B cell (primary cell): Measurements from ENCODE around the gene PDE4DIP. TPM values are rescaled to one million over a fixed set of nuclear protein-coding genes. Genes with fewer than 3 reads are reported as not detected.
"Not testable (repeated sequence)": the region's sequence is repeated elsewhere in the genome, so short reads cannot be mapped to it uniquely, and the experiment has no call there.

Experiments
- ATAC-seq: fragments of 200-7000 bp; cut with Tn5 transposase; one replicate; pipeline ENCODE4 v1.10.0; 2021; ENCODE audit warnings: low read depth, mild to moderate bottlenecking, moderate number of reproducible peaks, moderate library complexity
- CTCF ChIA-PET: fragments of 350-600 bp; sonication (Branson Sonifier 250); formaldehyde crosslinking; loops from one replicate; lab custom pipeline; 2021; ENCODE audit warnings: antibody characterized with exemption, inconsistent platforms; lab: Charles Lee
- POLR2A ChIA-PET: fragments of 350-600 bp; sonication (Branson Sonifier 250); formaldehyde crosslinking; loops from one replicate; lab custom pipeline; 2021; ENCODE audit warnings: antibody characterized with exemption; lab: Charles Lee
- DNase-seq: peaks from one replicate; pipeline ENCODE4 v3.0.0; 2013
- H2AFZ ChIP-seq: 2 replicates; pipeline ENCODE4 v1.6.1; 2012; ENCODE audit warnings: mild to moderate bottlenecking, low read depth, low read length; ENCODE audit not compliant: insufficient read depth, poor library complexity, severe bottlenecking
- H3K27ac ChIP-seq, 2 donors: 1 replicate in 1 of 2; 2 replicates in 1 of 2; pipeline ENCODE4 v1.5.1; 2012 to 2013; ENCODE audit warnings: low read length in 2 of 2, mild to moderate bottlenecking in 2 of 2, moderate library complexity in 1 of 2
- H3K27me3 ChIP-seq, 4 experiments: fragments of 200-600 bp in 1 of 4; sonication (generic) in 1 of 4; replicated peaks in 1 of 4; 1 replicate in 2 of 4; 2 replicates in 2 of 4; pipeline versions ENCODE4 v1.6.1 to v1.7.0; 2013 to 2016; ENCODE audit warnings: low read length in 3 of 4, mild to moderate bottlenecking in 2 of 4, mixed read lengths in 1 of 4, moderate library complexity in 1 of 4; ENCODE audit not compliant: insufficient read depth in 4 of 4, control insufficient read depth in 3 of 4; ENCODE audit errors: control extremely low read depth in 1 of 4
- H3K36me3 ChIP-seq, 2 experiments: replicated peaks in 1 of 2; 1 replicate in 1 of 2; 2 replicates in 1 of 2; pipeline versions ENCODE4 v1.6.1 to v1.7.1; 2013; ENCODE audit warnings: low read length in 1 of 2; ENCODE audit not compliant: insufficient read depth in 2 of 2, control insufficient read depth in 1 of 2; ENCODE audit errors: control extremely low read depth in 1 of 2, extremely low read depth in 1 of 2
- H3K4me1 ChIP-seq, 2 donors: fragments of 200-600 bp in 1 of 2; sonication (generic) in 1 of 2; 1 replicate in 1 of 2; 2 replicates in 1 of 2; pipeline versions ENCODE4 v1.5.1 to v1.6.1; 2013 to 2017; ENCODE audit warnings: low read length in 2 of 2; ENCODE audit not compliant: control insufficient read depth in 2 of 2, insufficient read depth in 2 of 2
- H3K4me2 ChIP-seq: replicated peaks from 2 replicates; pipeline ENCODE3; 2012; ENCODE audit warnings: mild to moderate bottlenecking, low read depth, low read length; ENCODE audit not compliant: poor library complexity, severe bottlenecking
- H3K4me3 ChIP-seq, 5 experiments: fragments of 200-600 bp in 1 of 5; sonication (generic) in 1 of 5; 1 replicate in 3 of 5; 2 replicates in 2 of 5; pipeline versions ENCODE4 v1.5.1 to v1.7.0; 2011 to 2016; ENCODE audit warnings: low read length in 4 of 5, mild to moderate bottlenecking in 4 of 5, low read depth in 2 of 5, control low read depth in 1 of 5, moderate library complexity in 1 of 5; ENCODE audit not compliant: insufficient read depth in 1 of 5; ENCODE audit errors: control extremely low read depth in 1 of 5, extremely low read depth in 1 of 5
- H3K79me2 ChIP-seq: fragments of 200-600 bp; sonication (generic); one replicate; pipeline ENCODE4 v1.6.0; 2016; ENCODE audit warnings: low read length; ENCODE audit not compliant: control insufficient read depth, insufficient read depth
- H3K9ac ChIP-seq: fragments of 200-600 bp; sonication (generic); 2 replicates; pipeline ENCODE4 v1.6.1; 2017; ENCODE audit warnings: mild to moderate bottlenecking, low read length, moderate library complexity
- H3K9me3 ChIP-seq, 3 donors: one replicate each; pipeline versions ENCODE4 v1.6.1 to v1.7.1; 2013; ENCODE audit warnings: low read length in 2 of 3; ENCODE audit not compliant: control insufficient read depth in 2 of 3, insufficient read depth in 1 of 3; ENCODE audit errors: control extremely low read depth in 1 of 3
- H4K20me1 ChIP-seq: 2 replicates; pipeline ENCODE4 v1.6.0; 2012; ENCODE audit warnings: mild to moderate bottlenecking, low read length; ENCODE audit not compliant: insufficient read depth, control insufficient read depth, poor library complexity, severe bottlenecking
- H3K27ac Mint-ChIP-seq: one replicate; pipeline ENCODE4 v1.8.0; 2021; ENCODE audit warnings: mixed read lengths
- H3K27me3 Mint-ChIP-seq: one replicate; pipeline ENCODE4 v1.8.0; 2021; ENCODE audit warnings: mixed read lengths
- H3K4me1 Mint-ChIP-seq: one replicate; pipeline ENCODE4 v1.8.0; 2021; ENCODE audit warnings: mixed read lengths
- H3K4me3 Mint-ChIP-seq: one replicate; pipeline ENCODE4 v1.8.0; 2021; ENCODE audit warnings: mixed read lengths
- H3K9me3 Mint-ChIP-seq: one replicate; pipeline ENCODE4 v1.8.0; 2022; ENCODE audit warnings: mixed read lengths; ENCODE audit not compliant: insufficient read depth
- WGBS: methylation state at CpG from one replicate; pipeline ENCODE4 v1.1.5; 2013; ENCODE audit warnings: missing lambda C conversion rate; ENCODE audit not compliant: insufficient coverage; 5-methylcytosine and 5-hydroxymethylcytosine counted together
- intact Hi-C: fragments of 100-400 bp; cut with micrococcal nuclease; formaldehyde crosslinking; loops from one replicate; pipeline ENCODE4 v1.10.0; 2022
- polyA plus RNA-seq: library from polyadenylated mRNA; depleted of rRNA; stranded (reverse); fragments of >200 nt; gene quantifications from 2 replicates; pipeline ENCODE4 v1.2.3, GENCODE V29; 2012
- total RNA-seq, 2 donors: library from RNA; stranded (reverse); fragments of 120-200 nt in 1 of 2; gene quantifications; 1 replicate in 1 of 2; 2 replicates in 1 of 2; pipeline versions ENCODE4 v1.2.3 to v1.2.4, GENCODE V29; 2013 to 2022

Gene PDE4DIP
- total and polyA plus RNA-seq, 2 donors (not counting 1 experiment from before 2014, with no cell fraction given): 18.4 to 63.9 TPM

DNA sequence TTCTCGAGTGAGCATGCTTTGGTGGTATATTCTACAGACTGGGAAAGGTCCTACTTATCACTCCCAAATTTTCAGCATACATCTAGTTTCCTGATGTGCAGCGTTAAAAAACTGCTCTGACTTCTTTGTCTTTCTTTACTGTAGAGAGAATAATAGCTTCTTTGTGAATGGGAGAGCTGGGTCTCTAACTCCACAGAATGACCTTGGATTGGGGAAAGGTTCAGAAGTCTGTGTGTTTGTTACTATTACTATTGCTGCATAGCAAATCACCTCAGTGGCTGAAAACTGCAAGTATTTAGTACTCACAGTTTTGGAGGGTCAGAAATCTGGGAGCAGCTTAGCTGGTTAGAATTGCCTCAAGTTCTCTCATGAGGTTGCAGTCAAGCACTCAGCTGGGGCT is 20.4 kb upstream of the PDE4DIP start:
- POLR2A ChIA-PET, intact Hi-C loops: not testable (repeated sequence)
- no CpG with 5 or more reads among the region's 2 CpGs for WGBS

DNA sequence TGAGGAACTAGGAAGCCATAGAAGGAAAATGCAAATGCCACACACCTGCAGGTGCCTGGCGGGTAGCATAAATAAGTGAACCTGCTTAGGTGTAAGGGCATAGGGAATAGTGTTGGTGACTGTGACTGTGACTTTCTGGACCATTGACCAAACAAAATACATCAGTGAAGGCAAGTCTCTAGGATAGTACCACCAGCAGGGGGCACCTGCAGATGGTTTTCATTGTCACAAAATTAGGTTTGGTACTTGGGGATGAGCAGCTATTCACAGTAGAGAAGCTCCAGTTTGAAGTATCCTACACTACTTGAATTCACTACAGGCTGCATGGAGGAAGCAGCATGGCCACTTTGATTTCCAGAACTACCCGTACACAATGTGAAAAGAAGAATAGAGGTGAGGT is 19.2 kb upstream of the PDE4DIP start:
- H3K9ac ChIP-seq, POLR2A ChIA-PET, DNase-seq, H3K27me3 Mint-ChIP-seq, H3K27me3 ChIP-seq, H3K4me3 ChIP-seq, H3K36me3 ChIP-seq, H2AFZ ChIP-seq, H3K4me1 ChIP-seq, H3K4me3 Mint-ChIP-seq, H3K9me3 ChIP-seq, H3K4me1 Mint-ChIP-seq, H4K20me1 ChIP-seq, H3K4me2 ChIP-seq, CTCF ChIA-PET, H3K27ac ChIP-seq, H3K79me2 ChIP-seq, H3K9me3 Mint-ChIP-seq, intact Hi-C loops, H3K27ac Mint-ChIP-seq: not testable (repeated sequence)
- no CpG with 5 or more reads among the region's 2 CpGs for WGBS
- peak; percentile 74 for ATAC-seq

More for the DNA sequence above, 20.4 kb upstream of the PDE4DIP start:
- H3K4me1 ChIP-seq, H3K79me2 ChIP-seq, H3K9ac ChIP-seq, H3K27ac ChIP-seq, H3K27me3 Mint-ChIP-seq, ATAC-seq, H3K4me3 Mint-ChIP-seq, H3K9me3 ChIP-seq, H3K4me3 ChIP-seq, DNase-seq, CTCF ChIA-PET, H3K4me1 Mint-ChIP-seq, H4K20me1 ChIP-seq, H3K4me2 ChIP-seq, H3K27me3 ChIP-seq, H3K9me3 Mint-ChIP-seq, H3K36me3 ChIP-seq, H2AFZ ChIP-seq, H3K27ac Mint-ChIP-seq: not testable (repeated sequence)

DNA sequence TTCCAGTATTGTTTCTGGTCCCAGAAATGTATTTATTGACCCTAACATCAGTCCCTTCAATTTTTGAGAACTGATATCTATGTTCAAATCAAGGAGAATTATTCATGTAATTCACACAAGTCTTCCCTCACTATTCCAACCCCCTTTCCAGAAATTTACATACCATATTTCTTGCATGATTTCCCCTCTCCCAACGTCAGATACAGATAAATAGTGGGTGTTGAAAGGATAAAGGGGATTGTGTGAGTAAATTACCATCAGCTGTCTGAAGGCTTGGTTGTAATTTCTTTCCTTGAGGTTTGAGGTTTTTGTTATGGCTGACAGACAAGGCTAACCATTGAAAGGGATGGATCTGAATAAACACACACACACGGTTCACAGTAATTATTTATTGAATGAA is 15.7 kb upstream of the PDE4DIP start:
- H3K27me3 Mint-ChIP-seq, H3K4me3 ChIP-seq, H3K27ac Mint-ChIP-seq, H3K36me3 ChIP-seq, DNase-seq, H2AFZ ChIP-seq, H3K9ac ChIP-seq, H3K4me1 ChIP-seq, ATAC-seq, H4K20me1 ChIP-seq, CTCF ChIA-PET, H3K27me3 ChIP-seq, POLR2A ChIA-PET, H3K27ac ChIP-seq, H3K9me3 Mint-ChIP-seq, H3K4me2 ChIP-seq, H3K9me3 ChIP-seq, H3K79me2 ChIP-seq, H3K4me3 Mint-ChIP-seq, H3K4me1 Mint-ChIP-seq, intact Hi-C loops: not testable (repeated sequence)
- no CpG with 5 or more reads among the region's 2 CpGs for WGBS

DNA sequence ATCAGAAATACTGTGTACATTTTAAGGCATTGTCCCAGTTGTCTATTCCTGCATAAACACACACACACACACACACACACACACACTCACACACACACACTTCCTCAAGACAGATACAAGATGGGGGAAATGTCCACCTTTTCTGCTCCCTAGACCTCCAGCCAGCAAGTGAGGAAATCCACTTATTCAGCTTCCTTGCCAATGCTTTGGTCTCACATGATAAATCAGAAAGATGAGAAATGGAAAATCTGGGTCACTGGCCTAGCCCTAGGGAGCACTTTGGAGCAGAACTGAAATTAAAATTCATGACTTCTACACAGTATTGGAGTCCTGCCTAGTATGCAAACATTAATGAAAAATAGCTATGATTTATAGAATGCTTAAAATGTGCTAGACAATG is 15.3 kb upstream of the PDE4DIP start:
- POLR2A ChIA-PET, CTCF ChIA-PET, H3K36me3 ChIP-seq, H3K79me2 ChIP-seq, H3K27ac Mint-ChIP-seq, H3K27me3 Mint-ChIP-seq, H3K4me3 ChIP-seq, H3K9ac ChIP-seq, H3K9me3 ChIP-seq, H3K27me3 ChIP-seq, ATAC-seq, H3K4me2 ChIP-seq, H4K20me1 ChIP-seq, H3K4me1 Mint-ChIP-seq, DNase-seq, H2AFZ ChIP-seq, intact Hi-C loops, H3K9me3 Mint-ChIP-seq, H3K4me3 Mint-ChIP-seq, H3K4me1 ChIP-seq, H3K27ac ChIP-seq: not testable (repeated sequence)
